Testis (tissue), 2 donors: ENCODE measurements around the gene SLC16A14.

Experiments
- CTCF ChIP-seq, 3 experiments: fragments of 450-650 bp in 2 of 3; fragments of 200-600 bp in 1 of 3; sonication (generic) in 1 of 3; IDR thresholded peaks; one replicate each; pipeline ENCODE4 v1.5.1; 2016 to 2019; ENCODE audit warnings: antibody characterized with exemption in 3 of 3, mild to moderate bottlenecking in 2 of 3, moderate library complexity in 1 of 3
- POLR2A ChIP-seq: fragments of 450-650 bp; IDR thresholded peaks from one replicate; pipeline ENCODE4 v1.6.1; 2017; ENCODE audit warnings: antibody characterized with exemption, mild to moderate bottlenecking, moderate library complexity

GRCh38 chr2:230097424-230097823, 28.7 kb upstream of the SLC16A14 start:
- TF ChIP-seq POLR2A (no peak), CTCF (IDR thresholded peaks at IDR 0.05) (no peak)
